Common myeloid progenitor, CD34-positive (primary cell): Measurements from ENCODE around the gene OR13C4.

Source experiments
- CTCF ChIA-PET: fragments of 350-600 bp; sonication (Branson Sonifier 250); formaldehyde crosslinking; loops from one replicate; lab custom pipeline; 2021; ENCODE audit warnings: antibody characterized with exemption; lab: Charles Lee
- POLR2A ChIA-PET: fragments of 350-600 bp; sonication (Branson Sonifier 250); formaldehyde crosslinking; loops from one replicate; lab custom pipeline; 2021; ENCODE audit warnings: antibody characterized with exemption; lab: Charles Lee
- DNase-seq, 3 donors: peaks; one replicate each; pipeline versions ENCODE4 v3.0.0 to v3.0.0-alpha.2; 2013
- H3K27ac ChIP-seq, 2 experiments: 1 replicate in 1 of 2; 2 replicates in 1 of 2; pipeline ENCODE4 v1.7.0; 2013; ENCODE audit warnings: inconsistent platforms in 2 of 2, low read length in 2 of 2, mild to moderate bottlenecking in 2 of 2, low read depth in 1 of 2, moderate library complexity in 1 of 2; ENCODE audit not compliant: severe bottlenecking in 2 of 2, insufficient read depth in 1 of 2, poor library complexity in 1 of 2
- H3K27me3 ChIP-seq, 5 experiments: replicated peaks in 2 of 5; 1 replicate in 3 of 5; 2 replicates in 2 of 5; pipeline versions ENCODE4 v1.6.1 to v1.7.0; 2013; ENCODE audit warnings: low read length in 4 of 5, mild to moderate bottlenecking in 2 of 5, moderate library complexity in 2 of 5, inconsistent platforms in 1 of 5; ENCODE audit not compliant: insufficient read depth in 5 of 5, control insufficient read depth in 4 of 5
- H3K36me3 ChIP-seq, 4 experiments: 1 replicate in 2 of 4; 2 replicates in 2 of 4; pipeline versions ENCODE4 v1.6.1 to v1.7.0; 2013; ENCODE audit warnings: low read length in 3 of 4, control low read depth in 1 of 4, mild to moderate bottlenecking in 1 of 4; ENCODE audit not compliant: control insufficient read depth in 4 of 4, insufficient read depth in 4 of 4
- H3K4me1 ChIP-seq, 4 experiments: 1 replicate in 3 of 4; 2 replicates in 1 of 4; pipeline versions ENCODE4 v1.6.1 to v1.7.1; 2013; ENCODE audit warnings: low read length in 3 of 4, mild to moderate bottlenecking in 3 of 4, control low read depth in 1 of 4, inconsistent platforms in 1 of 4, moderate library complexity in 1 of 4; ENCODE audit not compliant: control insufficient read depth in 4 of 4, insufficient read depth in 4 of 4; ENCODE audit errors: control extremely low read depth in 1 of 4
- H3K4me3 ChIP-seq, 7 experiments: 1 replicate in 4 of 7; 2 replicates in 3 of 7; pipeline versions ENCODE4 v1.5.1 to v1.7.0; 2013; ENCODE audit warnings: mild to moderate bottlenecking in 7 of 7, low read length in 6 of 7, moderate library complexity in 6 of 7, inconsistent platforms in 2 of 7, low read depth in 2 of 7, control low read depth in 1 of 7; ENCODE audit not compliant: insufficient read depth in 4 of 7, control insufficient read depth in 1 of 7; ENCODE audit errors: extremely low read depth in 1 of 7
- H3K9me3 ChIP-seq, 5 experiments: 1 replicate in 4 of 5; 2 replicates in 1 of 5; pipeline versions ENCODE4 v1.6.1 to v1.7.1; 2013; ENCODE audit warnings: low read length in 4 of 5, mild to moderate bottlenecking in 2 of 5, inconsistent platforms in 1 of 5, low read depth in 1 of 5, moderate library complexity in 1 of 5; ENCODE audit not compliant: control insufficient read depth in 4 of 5, insufficient read depth in 2 of 5; ENCODE audit errors: control extremely low read depth in 1 of 5
- WGBS: methylation state at CpG from one replicate; pipeline ENCODE4 v1.1.5; 2013; ENCODE audit not compliant: insufficient coverage; 5-methylcytosine and 5-hydroxymethylcytosine counted together

OR13C4 gene

GRCh38 chr9:104503963-104504362, 23.0 kb downstream of the OR13C4 start, which contains the start of gene OR13F1:
Gene OR13F1, plus strand, starts transcription at chr9:104504263. Its CDS starts 0 bp downstream, at chr9:104504263.
- ChIA-PET POLR2A (no interaction called here), CTCF (no interaction called here)
- Histone ChIP-seq H3K9me3 (no peaks in the 10 kb centered on the region), H3K4me3 (no peak within 1 kb of the TSS), H3K27me3 (no peaks in the 10 kb centered on the region), H3K27ac (no peak within 1 kb of the TSS), H3K36me3 (no peaks in the 10 kb centered on the region), H3K4me1 (no peaks in the 10 kb centered on the region)
- DNase-seq, result no peak
- WGBS, result 93% methylated on average over 4 of the region's 5 CpGs

GRCh38 chr9:104503440-104503839, 23.6 kb downstream of the OR13C4 start:
- POLR2A ChIA-PET, result no interaction called here
- no peaks in the 10 kb centered on the region for H3K4me1 ChIP-seq
- no peak overlapping the region for H3K4me3 ChIP-seq
- H3K36me3 ChIP-seq, result no peaks in the 10 kb centered on the region
- no peaks in the 10 kb centered on the region for H3K9me3 ChIP-seq
- DNase-seq, result no peak
- H3K27me3 ChIP-seq, result no peaks in the 10 kb centered on the region
- no peak overlapping the region for H3K27ac ChIP-seq
- CTCF ChIA-PET, result no interaction called here

DNA sequence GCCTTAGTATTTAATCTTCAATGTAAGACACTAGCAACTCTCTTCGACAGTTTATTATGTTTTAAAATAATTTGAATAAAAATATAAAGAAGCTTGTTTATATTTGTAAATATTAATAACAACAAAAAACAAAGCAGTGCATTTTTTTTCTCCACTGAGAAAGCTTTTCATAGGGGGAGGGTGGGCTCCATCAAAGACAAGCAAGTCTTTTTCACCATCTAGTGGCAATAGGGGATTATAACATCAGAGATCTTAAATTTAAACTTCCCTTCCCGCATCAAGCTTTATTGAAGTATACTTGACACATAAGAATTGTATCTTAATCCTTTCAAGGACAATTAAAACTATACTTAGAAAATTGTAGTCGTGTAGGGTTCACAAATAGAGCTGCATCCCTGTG, 32.2 kb downstream of the OR13C4 start:
- no peaks in the 10 kb centered on the region for H3K27me3 ChIP-seq
- WGBS, result 33% methylated on average over 1 of the region's 3 CpGs
- H3K9me3 ChIP-seq, result no peaks in the 10 kb centered on the region
- POLR2A ChIA-PET, result no interaction called here
- H3K27ac ChIP-seq, result no peak overlapping the region
- H3K36me3 ChIP-seq, result no peaks in the 10 kb centered on the region
- H3K4me1 ChIP-seq, result no peaks in the 10 kb centered on the region
- peak in 2 of 3 donors; percentile 1 to 22 for DNase-seq
- H3K4me3 ChIP-seq, result no peak overlapping the region
- CTCF ChIA-PET, result interaction anchor here (1.1 to 1.2 kb wide), 2 partner anchors 12 to 18 kb away, joined by 3 to 4 read pairs; no protein-coding TSS in a partner anchor

DNA sequence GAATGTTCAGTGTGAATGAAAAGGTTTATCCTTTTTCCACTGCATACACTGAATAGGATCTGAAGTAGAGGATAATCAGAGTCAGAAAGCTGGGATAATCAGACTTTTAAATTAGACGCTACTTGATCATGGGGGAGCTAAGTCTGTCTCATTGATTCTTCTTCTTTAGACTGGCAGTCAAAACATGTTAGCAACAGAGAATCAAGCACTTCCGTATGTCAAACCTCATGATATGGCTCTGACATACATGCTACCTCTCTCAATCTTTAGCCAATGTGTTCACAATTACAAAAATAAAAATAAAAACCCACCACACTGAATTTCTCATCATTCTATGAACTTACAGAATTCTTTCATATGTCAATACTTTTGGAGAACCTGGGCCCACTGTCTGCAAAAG, 42.0 kb downstream of the OR13C4 start:
- CTCF ChIA-PET, result no interaction called here
- WGBS, result 100% methylated on average over 2 of the region's 2 CpGs

GRCh38 chr9:104482921-104483570, 44.0 kb downstream of the OR13C4 start:
- no peaks in the 10 kb centered on the region for H3K9me3 ChIP-seq
- POLR2A ChIA-PET, result no interaction called here
- no peaks in the 10 kb centered on the region for H3K4me1 ChIP-seq
- CTCF ChIA-PET, result interaction anchor here (0.7 kb wide), 1 partner anchor 1100 kb away, joined by 3 read pairs; no protein-coding TSS in a partner anchor
- 76% methylated on average over 3 of the region's 5 CpGs for WGBS
- peaks cover 0 to 2% (median 0%) of the 10 kb centered on the region in 5 experiments for H3K27me3 ChIP-seq
- no peaks in the 10 kb centered on the region for H3K36me3 ChIP-seq
- H3K4me3 ChIP-seq, result no peak overlapping the region
- DNase-seq, result no peak
- H3K27ac ChIP-seq, result no peak overlapping the region

More for the DNA sequence above, 42.0 kb downstream of the OR13C4 start:
- Histone ChIP-seq H3K4me3 (no peak overlapping the region), H3K9me3 (no peaks in the 10 kb centered on the region), H3K4me1 (no peaks in the 10 kb centered on the region), H3K27me3 (peaks cover 0 to 2% (median 0%) of the 10 kb centered on the region in 5 experiments), H3K27ac (no peak overlapping the region), H3K36me3 (no peaks in the 10 kb centered on the region)
- DNase-seq, result no peak
- POLR2A ChIA-PET, result no interaction called here
